Psoas muscle (tissue), 8 donors: ENCODE data around the gene RABGAP1L. TPM values are rescaled to one million over a fixed set of nuclear protein-coding genes. Genes with fewer than 3 reads are reported as not detected.

Experiments
- ATAC-seq, 4 donors: fragments of 200-7000 bp; cut with Tn5 transposase; one replicate each; pipeline ENCODE4 v1.9.1; 2020; ENCODE audit warnings: moderate library complexity in 3 of 4, mild to moderate bottlenecking in 2 of 4
- DNase-seq, 2 donors: peaks; one replicate each; pipeline ENCODE4 v3.0.0-alpha.2; 2020
- H3K27ac ChIP-seq: fragments of 200-600 bp; one replicate; pipeline ENCODE4 v1.8.0; 2022
- H3K27me3 ChIP-seq, 3 donors: fragments of 200-600 bp in 1 of 3; one replicate each; pipeline versions ENCODE4 v1.6.1 to v1.8.0; 2013 to 2022; ENCODE audit warnings: low read length in 2 of 3, mild to moderate bottlenecking in 2 of 3, moderate library complexity in 1 of 3; ENCODE audit not compliant: insufficient read depth in 3 of 3
- H3K36me3 ChIP-seq, 2 donors: fragments of 200-600 bp in 1 of 2; one replicate each; pipeline versions ENCODE4 v1.6.1 to v1.8.0; 2013 to 2022; ENCODE audit warnings: low read depth in 1 of 2, mild to moderate bottlenecking in 1 of 2, moderate library complexity in 1 of 2; ENCODE audit not compliant: insufficient read depth in 1 of 2
- H3K4me1 ChIP-seq: fragments of 200-600 bp; one replicate; pipeline ENCODE4 v1.8.0; 2022
- H3K4me3 ChIP-seq: fragments of 200-600 bp; one replicate; pipeline ENCODE4 v1.8.0; 2022; ENCODE audit warnings: mild to moderate bottlenecking
- H3K9me3 ChIP-seq: fragments of 200-600 bp; one replicate; pipeline ENCODE4 v1.8.0; 2022
- CTCF ChIP-seq: fragments of 200-600 bp; IDR thresholded peaks from one replicate; pipeline ENCODE4 v1.8.0; 2022; ENCODE audit warnings: antibody characterized with exemption
- WGBS, 3 donors: extraction: QIAGEN DNeasy Blood & Tissue Kit; methylation state at CpG; one replicate each; pipeline versions ENCODE4 v1.1.6 to v1.1.7; 2013; 5-methylcytosine and 5-hydroxymethylcytosine counted together
- intact Hi-C, 2 donors: fragments of 100-400 bp; cut with DNase I; formaldehyde crosslinking; loops; one replicate each; pipeline versions ENCODE4 v1.11.0 to v1.14.2; 2022
- polyA plus RNA-seq, 3 donors: library from polyadenylated mRNA; stranded (reverse); fragments of 200-250 nt; gene quantifications; one replicate each; pipeline ENCODE4 v1.2.3, GENCODE V29; 2013
- total RNA-seq, 4 donors: library from RNA; stranded (reverse); fragmentation: NEBNext Ultra II Directional in 2 of 4; extraction: Animal tissue kit (Norgen Biotek cat#: 25700) in 2 of 4; gene quantifications; one replicate each; pipeline versions ENCODE4 v1.2.1 to v1.2.4, GENCODE V29; 2021 to 2023
- donor health status: healthy with polysubstance abuse.
- donor health status: DM: no; HTN: no; CAD: no; lungs with moderate emphysema.
- donor health status: Bipolar disorder and iron deficiency.
- donor health status: healthy.
- donor health status: DM: yes; HTN: yes; CAD: no.
- donor health status: DM: no; HTN: no; CAD: no.
- donor health status: DM: no; HTN: no; CAD: no.
- donor health status: DM: yes; HTN: yes; CAD: no.

Gene RABGAP1L
- total and polyA plus RNA-seq, 7 donors, result 2.9 to 14.4 (median 8.7) TPM

GRCh38 chr1:174696026-174696821 lies 536.9 kb downstream of the RABGAP1L start:
- TF ChIP-seq CTCF, result no peak
- ATAC-seq (no peak), DNase-seq (no peak)
- Histone ChIP-seq H3K27ac (no peak overlapping the region), H3K36me3 (no peaks in the 10 kb centered on the region), H3K4me3 (no peak overlapping the region), H3K4me1 (no peaks in the 10 kb centered on the region), H3K27me3 (no peaks in the 10 kb centered on the region), H3K9me3 (no peaks in the 10 kb centered on the region)
- intact Hi-C loops, result no loop called here
- 74 to 85% (median 75%) methylated on average over 5 of the region's 5 CpGs for WGBS, 3 donors

GRCh38 chr1:174700314-174700713 lies 541.0 kb downstream of the RABGAP1L start:
- ATAC-seq, result no peak
- no peak overlapping the region for H3K27ac ChIP-seq
- WGBS, 3 donors, result 83 to 90% (median 87%) methylated on average over 3 of the region's 3 CpGs

GRCh38 chr1:174700775-174701174 lies 541.5 kb downstream of the RABGAP1L start:
- 75 to 83% (median 76%) methylated on average over 3 of the region's 3 CpGs for WGBS, 3 donors
- no peak for ATAC-seq
- intact Hi-C loops, result no loop called here

More at GRCh38 chr1:174700314-174700713, 541.0 kb downstream of the RABGAP1L start:
- H3K36me3 ChIP-seq, result no peaks in the 10 kb centered on the region
- H3K4me1 ChIP-seq, result no peaks in the 10 kb centered on the region
- TF ChIP-seq CTCF, result no peak
- H3K4me3 ChIP-seq, result no peak overlapping the region
- intact Hi-C loops, result no loop called here
- no peaks in the 10 kb centered on the region for H3K27me3 ChIP-seq
- no peak for DNase-seq
- H3K9me3 ChIP-seq, result no peaks in the 10 kb centered on the region

GRCh38 chr1:174701565-174701964 lies 542.2 kb downstream of the RABGAP1L start:
- DNase-seq (no peak), ATAC-seq (no peak)
- H3K27me3 ChIP-seq, result no peaks in the 10 kb centered on the region
- no peak overlapping the region for H3K27ac ChIP-seq
- no peaks in the 10 kb centered on the region for H3K9me3 ChIP-seq
- WGBS, 3 donors, result 92 to 96% (median 92%) methylated on average over 2 of the region's 2 CpGs
- H3K36me3 ChIP-seq, result no peaks in the 10 kb centered on the region
- intact Hi-C loops, result no loop called here
- no peak for TF ChIP-seq CTCF
- H3K4me3 ChIP-seq, result no peak overlapping the region
- H3K4me1 ChIP-seq, result no peaks in the 10 kb centered on the region

More at GRCh38 chr1:174700775-174701174, 541.5 kb downstream of the RABGAP1L start:
- H3K4me3 ChIP-seq, result no peak overlapping the region
- DNase-seq, result no peak
- H3K9me3 ChIP-seq, result no peaks in the 10 kb centered on the region
- no peaks in the 10 kb centered on the region for H3K4me1 ChIP-seq
- TF ChIP-seq CTCF, result no peak
- no peaks in the 10 kb centered on the region for H3K36me3 ChIP-seq
- H3K27ac ChIP-seq, result no peak overlapping the region
- H3K27me3 ChIP-seq, result no peaks in the 10 kb centered on the region
